Activated naive CD4-positive, alpha-beta T cell treated with Interleukin-2 at 50 U/mL for 16 hours (primary cell): Measurements from ENCODE around the gene SLC5A1.

ENCODE experiments used
- DNase-seq: peaks from one replicate; pipeline ENCODE4 v3.0.0-alpha.2; 2020

The SLC5A1 gene

DNA sequence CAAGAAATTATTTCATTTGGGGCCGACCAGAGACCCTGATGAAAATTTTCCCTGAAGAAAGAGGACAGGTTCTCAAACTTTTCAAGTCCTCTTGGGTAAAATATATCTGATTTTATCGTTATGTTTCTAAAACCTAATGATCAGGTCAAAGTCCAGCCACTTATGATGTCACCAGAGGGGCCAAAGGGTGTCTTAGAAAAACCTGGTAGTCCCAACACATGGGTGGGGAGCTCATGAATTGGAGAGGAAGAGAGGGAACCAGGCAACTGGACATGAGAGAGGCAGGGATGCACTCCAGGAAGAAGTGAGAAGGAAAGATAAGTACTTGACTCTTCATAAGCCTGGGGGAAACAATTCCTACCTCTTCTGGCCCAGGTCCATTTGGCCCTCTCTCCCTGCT is 9.2 kb downstream of the SLC5A1 start:
- no peak for DNase-seq

DNA sequence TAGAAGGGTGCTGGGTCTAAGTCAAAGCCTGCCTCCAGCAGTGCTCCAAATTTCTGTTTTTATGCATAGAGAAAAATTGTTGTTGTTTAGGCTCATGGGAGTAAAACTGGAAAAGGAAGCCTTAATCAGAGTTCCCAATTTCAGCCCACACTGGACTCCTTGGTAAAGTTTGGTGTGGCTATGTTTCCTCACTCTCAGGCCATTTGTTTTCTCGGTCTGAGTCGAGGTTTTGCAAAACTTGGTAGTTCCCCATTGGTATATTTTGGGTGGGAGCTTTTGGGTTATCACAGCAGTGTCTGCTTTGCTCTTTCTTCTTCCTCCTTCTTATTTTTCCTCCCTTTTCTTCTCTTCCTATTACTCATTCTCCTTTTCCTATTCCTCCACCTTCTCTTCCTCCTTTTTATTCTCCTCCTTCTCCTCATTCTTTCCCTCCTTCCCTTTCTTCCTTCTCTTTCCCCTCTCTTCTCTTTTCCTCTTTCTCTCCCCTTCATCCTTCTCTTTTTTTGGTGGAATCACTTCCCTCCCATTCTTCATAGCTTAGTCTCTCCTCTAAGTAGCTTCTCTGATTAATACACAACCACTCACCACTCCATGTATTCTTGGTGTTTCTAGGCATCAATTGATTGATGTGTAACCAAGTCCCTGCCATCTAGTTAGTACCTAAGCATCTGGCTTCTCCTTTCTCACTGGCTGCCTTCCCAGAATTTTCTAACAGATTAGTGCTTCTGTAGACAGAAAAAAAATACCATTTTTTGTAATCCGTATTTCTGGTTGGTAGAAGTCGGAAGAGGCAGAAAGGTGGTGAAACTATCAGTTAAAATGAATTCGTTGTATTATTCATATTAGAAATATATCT is 10.1 kb downstream of the SLC5A1 start:
- DNase-seq, result no peak

DNA sequence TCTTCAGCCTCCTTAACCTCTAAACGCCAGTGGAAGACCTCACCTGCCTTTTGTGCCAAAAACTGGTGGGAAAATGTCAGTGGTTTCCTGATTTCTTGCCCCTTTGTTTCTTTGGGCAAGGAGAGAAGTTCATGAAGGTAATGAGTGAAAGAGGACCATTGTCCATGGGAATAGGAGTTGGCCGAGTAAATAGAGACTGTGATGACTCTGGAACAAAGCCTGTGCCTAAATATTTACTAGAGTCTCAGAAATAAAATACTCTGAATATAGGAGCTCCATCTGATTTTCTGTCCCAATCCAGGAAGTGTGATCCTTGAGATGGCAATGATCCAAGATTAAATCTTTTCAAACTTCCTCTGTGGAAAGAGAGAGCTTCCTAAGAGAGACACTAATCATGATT is 12.0 kb downstream of the SLC5A1 start:
- no peak for DNase-seq

DNA sequence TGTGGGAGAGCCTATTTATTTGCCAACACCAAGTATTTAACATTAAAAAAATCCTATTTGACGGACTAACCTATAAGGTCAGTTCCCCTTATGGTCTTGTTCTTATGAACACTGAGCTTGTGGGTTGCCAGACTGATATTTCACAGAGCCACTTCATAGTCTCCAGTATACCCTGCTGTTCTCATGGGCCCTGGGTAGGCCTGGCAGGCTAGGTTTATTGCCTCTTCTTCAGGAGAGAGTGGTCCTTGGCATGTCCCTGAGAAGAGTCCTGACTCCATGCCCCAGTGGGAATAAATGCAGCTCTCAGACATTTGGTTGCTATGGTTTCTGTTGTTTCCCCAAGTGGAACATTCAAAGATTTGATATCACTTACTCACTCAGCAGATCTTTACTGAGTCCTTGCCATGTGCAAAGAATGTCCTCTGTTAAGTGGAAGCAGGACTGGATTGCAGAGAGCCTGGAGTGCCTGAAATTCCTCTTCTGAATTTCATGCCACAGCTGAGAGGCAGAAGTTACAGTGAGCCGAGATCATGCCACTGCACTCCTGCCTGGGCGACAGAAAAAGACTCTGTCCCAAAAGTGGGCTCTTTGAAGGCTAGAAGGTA is 15.7 kb downstream of the SLC5A1 start:
- no peak for DNase-seq

DNA sequence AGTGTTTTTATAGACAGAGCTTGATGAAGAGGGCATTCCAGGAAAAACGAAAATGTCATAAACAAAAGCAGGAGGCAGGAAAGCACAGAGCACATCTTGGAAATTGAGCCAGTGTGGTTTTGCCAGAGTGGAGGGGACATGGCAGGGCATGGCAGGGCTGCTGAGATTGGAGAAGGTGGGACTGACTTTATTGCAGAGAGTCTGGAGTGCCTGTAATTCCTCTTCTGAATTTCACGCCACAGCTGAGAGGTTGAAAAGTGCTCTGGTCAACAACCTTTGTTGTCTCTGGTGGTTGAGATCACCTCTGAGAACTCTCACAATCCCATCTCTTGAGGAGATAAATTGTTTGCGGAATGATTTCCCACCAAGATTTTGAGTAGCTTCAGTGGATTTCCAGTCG is 16.4 kb downstream of the SLC5A1 start:
- DNase-seq, result no peak

DNA sequence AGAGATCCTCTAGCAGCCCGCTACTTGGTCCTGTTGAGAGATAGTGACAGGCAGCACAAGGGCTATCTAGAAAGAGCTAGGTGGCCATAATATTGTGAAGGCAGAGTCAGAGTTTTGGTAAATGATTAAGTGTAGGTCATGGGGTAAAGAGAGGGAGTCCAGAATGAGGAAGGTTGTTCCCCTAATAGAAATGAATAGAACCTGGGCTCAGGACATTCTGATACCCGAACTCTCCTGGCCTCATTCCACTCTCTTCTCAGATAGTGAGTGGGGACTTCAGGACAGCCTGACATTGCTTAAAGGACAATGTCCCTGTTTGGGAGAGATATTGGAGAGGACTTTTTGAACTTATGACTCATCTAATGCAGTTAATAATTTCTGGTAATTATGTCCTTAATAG is 20.6 kb downstream of the SLC5A1 start:
- no peak for DNase-seq

DNA sequence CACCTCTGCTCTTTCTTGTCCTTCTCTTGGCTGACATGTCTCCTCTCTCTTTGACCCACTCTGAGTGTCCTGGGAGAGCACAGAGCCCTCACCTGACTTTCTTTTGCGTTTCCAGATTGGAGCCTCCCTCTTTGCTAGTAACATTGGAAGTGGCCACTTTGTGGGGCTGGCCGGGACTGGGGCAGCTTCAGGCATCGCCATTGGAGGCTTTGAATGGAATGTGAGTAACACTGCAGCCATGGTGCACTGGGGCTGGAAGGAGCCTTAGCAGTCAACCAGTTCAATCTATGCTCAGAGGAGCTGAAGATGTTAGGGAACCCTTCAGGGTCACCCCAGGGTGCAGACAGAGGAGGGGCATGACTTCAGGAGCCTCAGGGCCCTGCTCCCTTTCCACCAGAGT is 23.8 kb downstream of the SLC5A1 start:
- DNase-seq, result no peak

DNA sequence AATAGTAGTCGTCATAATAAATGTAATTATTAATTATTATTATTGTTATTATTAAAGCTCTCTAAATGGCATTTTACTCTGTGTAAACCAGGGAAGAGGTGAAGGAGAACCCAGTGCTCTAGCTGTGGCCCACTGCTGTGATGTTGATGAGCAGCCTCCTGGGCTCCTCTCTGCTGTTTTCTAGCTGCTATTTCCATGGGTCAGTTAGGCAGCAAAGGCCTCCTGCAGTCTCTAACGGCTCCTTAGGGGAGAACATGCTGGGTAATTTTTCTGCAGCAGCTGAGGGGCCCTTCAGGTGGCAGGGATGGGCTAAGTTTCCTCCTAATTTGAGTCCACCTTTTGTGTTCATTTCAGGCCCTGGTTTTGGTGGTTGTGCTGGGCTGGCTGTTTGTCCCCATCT is 24.6 kb downstream of the SLC5A1 start:
- DNase-seq, result no peak

DNA sequence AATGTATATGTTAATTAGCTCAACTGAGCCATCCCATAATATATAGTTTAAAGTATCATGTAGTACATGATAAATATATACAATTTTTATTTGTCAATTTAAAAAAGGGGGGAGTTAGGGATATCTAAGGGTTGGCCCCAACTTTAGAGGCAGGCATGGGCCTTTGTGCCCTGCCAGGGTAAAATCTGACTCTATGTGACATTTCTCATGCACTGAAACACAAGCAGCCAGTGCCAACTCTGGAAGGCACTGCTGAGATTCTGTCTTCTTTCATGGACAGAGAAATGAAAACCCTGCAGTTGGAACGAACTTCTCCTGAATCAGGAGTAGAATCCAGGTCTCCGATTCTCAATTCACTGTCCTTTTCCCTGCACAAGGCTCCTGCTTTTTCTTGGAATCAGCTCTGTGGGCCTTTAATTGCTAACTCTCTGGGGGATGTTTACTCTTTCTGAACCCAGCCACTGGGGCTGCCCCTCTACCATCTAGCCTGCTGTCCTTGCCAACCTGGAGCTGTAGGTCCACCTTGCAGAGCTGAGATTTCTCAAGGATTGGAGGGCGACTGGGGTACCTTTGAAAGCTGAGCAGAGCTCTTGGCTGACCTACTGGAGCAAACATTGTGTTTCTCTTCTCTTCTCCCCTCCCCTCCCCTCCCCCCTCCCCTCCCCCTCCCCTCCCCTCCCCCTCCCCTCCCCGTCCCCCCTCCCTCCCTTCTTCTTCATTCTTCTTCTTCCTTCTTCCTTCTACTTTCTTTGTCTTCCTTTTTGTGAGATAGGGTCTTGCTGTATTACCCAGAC is 26.7 kb downstream of the SLC5A1 start:
- no peak for DNase-seq

DNA sequence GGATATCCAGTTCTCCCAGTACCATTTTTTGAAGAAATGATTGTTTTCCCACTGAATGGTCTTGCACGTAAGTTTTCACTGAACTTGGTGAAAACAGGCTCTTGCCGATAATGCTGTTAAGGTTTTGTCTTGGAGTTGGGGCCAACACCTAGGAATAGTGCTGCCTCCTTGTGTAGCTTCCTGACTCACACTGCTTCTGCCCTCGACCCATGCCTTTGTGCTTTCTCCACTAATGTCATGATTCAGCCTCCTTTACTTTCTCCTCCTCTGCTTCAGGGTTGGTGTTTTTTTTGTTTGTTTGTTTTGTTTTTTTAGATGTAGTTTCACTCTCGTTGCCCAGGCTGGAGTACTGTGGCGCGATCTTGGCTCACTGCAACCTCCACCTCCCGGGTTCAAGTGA is 30.2 kb downstream of the SLC5A1 start:
- DNase-seq, result no peak

DNA sequence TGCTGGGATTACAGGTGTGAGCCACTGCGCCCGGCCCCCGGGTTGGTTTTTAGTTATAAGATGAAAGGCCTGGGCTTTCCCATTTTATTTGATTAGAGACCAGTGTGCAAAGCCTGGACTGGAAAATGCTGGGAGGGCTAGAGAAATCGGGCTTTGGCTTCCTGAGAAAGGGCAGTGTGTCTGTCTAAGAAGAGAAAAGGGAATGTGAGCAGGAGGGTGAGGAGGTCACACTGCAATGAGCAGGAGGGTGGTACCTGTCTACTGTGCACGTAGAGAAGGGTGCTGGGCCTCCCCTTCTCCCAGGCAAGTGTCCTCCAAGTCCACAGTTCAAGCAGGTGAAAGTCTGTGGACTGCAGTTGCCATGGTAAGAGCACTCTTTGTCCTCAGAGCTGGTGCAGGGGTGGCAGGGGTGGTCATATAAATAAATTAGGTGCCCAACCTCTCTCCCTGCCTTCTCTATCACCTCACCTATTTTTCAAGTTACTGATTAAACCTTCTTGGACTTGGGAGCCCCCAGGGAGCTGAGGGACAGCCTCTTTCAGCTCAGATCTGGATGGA is 30.8 kb downstream of the SLC5A1 start:
- DNase-seq, result no peak

DNA sequence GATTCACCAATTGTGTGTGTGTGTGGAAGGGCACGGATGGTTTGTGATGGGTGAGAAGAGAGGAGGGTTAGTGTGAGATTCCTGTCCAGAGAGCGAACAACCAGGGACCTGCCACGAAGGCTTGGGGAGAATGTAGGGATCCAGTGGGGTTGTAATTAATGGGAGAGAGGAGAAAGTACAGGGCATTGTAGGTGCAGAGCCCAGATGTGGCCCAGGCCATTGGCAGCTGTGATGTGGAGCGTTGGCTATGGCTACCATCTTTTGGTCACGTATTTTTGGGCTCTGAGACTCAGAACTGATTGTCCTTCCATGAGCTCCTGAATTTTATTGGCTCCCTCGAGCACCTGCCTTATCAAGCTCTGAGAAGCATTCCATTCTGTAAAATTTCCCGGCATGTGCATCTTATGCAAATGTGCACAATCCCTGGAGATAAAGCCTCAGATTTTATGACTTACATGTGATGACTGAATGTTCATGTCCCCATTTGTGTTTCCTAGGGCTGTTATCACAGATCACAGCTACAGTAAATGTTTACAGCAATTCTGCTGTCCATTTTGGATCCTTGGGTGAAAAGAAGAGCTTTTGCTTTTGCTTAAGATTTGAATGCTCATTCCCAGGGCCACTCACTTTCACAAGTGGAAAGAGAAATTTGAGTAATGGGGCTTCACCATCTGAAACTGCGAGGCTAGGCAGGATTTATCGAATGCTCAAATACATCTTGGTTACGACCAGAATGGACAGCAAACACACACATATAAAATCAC is 33.1 kb downstream of the SLC5A1 start:
- DNase-seq, result no peak

DNA sequence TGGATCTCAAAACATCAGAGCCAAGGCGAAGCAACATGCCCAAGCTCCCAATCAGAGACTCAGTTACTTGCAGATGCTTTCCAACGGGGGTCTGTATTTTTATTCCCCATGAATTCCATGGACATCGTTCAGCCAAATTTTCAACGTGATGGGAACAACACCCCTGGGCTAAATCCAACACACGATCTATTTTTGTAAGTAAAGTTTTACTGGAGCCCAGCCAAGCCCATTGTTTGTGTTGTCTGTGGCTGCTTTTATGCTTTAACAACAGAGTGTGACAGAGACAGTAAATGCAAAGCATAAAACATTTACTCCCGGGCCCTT is 33.7 kb downstream of the SLC5A1 start:
- DNase-seq, result no peak

DNA sequence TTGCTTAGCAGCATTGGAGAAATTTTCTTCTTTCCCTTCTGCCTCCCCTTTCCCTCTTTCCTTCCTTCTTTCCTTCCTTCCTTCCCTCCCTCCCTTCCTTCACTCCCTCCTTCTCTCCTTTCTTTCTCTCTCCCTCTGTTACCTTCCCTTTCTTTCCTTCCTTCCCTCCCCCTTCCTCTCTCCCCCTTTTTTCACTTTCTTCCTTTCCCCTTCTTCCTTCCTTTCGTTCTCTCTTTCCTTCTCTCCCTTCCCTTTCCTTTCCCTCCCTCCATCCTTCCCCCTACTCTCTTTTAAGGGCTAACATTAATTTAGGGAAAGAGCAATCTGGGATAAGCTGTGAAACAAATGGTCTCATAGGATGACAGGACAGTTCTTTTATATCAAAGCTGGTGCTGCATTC is 34.1 kb downstream of the SLC5A1 start:
- DNase-seq, result no peak

DNA sequence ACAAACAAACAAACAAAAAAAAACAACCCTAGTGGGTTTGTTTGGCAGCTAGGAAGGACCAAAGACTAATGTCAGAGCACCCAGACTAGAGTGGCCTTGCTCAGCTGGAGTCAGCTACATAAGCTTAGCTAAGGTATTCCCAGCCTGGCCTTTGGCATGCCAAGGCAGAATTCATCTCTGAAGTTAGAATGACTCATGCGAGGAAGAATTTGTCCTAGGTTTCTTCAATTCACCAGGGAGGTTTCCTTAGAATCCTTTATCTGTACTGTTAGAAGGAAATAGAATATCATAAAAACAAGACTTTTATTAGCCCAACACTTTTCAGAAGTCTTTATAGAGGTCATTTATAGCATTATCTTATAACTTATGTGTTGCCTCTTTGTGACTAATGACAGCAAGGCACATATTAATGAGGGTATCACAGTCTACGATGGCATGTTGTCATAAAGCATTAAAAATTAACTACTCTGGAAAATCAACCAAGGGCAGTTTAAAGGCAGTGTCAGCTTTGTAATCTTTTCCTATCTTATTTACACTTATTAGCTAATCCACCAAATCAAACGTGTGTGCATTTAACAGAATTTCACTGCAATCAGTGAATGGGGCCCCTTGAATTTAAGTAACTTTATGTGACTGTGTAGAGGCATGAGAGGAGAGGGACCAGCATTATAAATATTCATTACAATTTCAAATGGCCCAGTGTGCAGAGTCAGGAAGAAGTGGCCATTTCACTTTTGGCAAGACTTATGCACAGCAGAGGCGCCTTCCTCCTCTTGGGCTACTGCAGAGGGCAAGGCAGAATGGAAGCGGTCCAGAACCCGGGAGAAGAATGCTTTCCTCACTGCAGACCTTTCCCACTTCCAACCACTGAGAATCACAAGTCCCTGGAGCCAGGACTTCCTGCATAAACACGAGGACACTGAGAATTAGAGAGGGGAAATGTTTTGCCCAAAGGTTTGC is 36.3 kb downstream of the SLC5A1 start:
- no peak for DNase-seq

DNA sequence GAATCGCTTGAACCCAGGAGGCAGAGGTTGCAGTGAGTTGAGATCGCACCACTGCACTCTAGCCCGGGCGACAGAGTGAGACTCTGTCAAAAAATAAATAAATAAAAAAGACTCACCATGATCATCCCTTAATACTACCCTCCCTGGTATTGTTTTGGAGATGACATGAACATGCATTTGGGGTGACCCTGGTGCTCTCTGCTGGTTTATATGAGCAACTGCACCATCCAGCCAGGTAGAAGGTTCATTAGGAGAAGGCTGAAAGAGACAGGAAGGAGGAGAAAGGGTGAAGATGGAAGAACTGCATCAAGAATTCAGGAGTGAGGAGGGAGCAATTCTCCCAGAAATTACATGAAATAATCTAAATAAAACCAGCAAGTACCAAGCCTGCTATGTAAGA is 37.8 kb downstream of the SLC5A1 start:
- peak; percentile 22 for DNase-seq

DNA sequence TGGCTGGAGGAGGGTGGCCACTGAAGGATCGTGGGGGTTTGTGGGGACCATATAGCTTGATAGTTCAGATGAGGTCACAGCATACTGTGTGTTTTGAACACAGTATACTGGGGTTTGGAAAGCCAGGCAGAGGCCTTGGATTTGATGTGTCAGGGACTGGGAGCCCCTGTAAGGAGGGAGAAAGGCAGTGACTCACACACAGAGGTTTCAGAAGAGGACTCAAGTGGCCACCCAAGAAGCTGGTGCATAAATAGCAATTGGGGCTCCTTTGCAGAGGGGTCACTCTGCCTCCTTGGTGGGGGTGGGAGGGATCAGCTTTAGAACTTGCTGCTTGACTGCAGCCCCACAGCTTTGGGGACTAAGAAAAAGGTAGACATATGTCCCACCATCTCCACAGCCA is 39.3 kb downstream of the SLC5A1 start:
- DNase-seq, result no peak

DNA sequence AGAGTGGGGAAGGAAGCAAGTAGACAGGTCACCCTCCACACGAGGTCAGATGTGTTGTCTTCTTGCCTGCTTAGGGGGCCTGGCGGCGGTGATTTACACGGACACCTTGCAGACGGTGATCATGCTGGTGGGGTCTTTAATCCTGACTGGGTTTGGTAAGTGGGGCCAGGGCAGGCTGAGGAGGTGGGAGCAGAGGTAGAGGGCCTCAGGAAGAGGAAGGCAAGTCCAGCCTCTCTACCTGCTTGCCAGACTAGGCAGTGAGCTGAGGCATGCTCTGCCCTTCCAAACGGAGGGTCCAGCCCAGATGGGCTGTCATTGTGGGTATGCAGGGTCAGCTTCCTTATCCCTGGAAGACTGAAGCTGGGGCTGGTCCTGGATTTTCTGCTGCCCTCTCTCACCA is 39.9 kb downstream of the SLC5A1 start:
- no peak for DNase-seq

DNA sequence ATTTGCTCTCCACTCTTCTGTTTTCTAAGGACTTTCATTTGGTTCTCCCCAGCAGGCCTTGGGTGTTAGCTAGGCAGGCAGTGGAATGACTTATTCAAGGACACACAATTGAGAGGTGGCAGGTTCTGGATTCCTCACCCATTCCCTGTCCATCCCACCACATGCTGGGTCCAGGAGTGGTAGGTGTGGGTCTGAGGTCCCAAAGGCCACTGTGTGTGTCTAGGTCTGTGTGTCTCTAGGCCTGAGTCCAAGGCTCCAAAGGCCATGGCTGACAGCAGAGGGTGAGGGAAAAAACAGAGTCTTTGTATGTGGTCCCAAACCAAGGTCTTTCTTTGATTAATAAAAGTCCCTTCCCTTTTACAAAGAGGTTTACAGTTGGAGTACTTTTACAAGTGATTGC is 40.8 kb downstream of the SLC5A1 start:
- no peak for DNase-seq

DNA sequence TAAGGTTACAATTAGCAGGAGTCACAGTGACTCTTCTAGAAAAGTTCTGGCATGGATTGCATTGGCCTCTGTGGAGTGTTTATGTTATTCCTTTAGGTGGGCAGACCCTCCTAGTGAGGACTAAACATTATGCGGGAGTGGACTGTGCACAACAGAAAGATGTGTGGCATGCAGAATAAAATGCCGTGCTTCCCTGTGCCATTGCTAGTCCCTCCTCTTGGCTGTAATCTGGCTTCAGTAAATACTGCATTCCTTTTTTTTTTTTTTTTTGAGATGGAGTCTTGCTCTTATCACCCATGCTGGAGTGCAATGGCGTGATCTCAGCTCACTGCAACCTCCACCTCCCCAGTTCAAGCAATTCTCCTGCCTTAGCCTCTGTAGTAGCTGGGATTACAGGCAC is 45.0 kb downstream of the SLC5A1 start:
- no peak for DNase-seq

DNA sequence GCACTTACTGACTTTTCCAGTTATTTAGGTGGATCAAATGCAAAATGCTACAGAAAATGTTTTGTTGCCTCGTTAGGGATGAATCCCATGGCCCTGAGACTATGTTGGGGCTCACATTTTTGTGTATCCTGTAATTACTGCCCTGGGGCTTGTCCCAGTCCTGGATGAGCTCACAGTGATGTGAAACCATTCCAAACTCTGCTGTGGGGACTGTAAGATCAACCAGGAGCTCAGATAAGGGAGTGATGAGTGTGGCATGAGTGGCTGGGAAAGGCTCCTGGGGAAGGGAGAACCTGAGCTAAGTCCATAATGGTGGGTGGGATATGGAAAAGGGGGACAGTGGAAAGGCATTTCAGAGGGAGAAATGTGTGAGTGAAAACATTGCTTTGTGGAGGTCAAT is 54.0 kb downstream of the SLC5A1 start:
- no peak for DNase-seq
